Mucosa of descending colon (tissue), 3 donors: ENCODE results near the gene BMPR1A. TPM values are rescaled to one million over a fixed set of nuclear protein-coding genes. Genes with fewer than 3 reads are reported as not detected.

Source experiments
- ATAC-seq: fragments of 200-7000 bp; cut with Tn5 transposase; one replicate; pipeline ENCODE4 v1.9.1; 2020; ENCODE audit warnings: mild to moderate bottlenecking, moderate library complexity
- DNase-seq, 3 donors: peaks; one replicate each; pipeline ENCODE4 v3.0.0-alpha.2; 2020
- H3K36me3 ChIP-seq: fragments of 200-600 bp; one replicate; pipeline ENCODE4 v1.8.0; 2021; ENCODE audit warnings: low read depth, mild to moderate bottlenecking
- H3K4me1 ChIP-seq: fragments of 200-600 bp; one replicate; pipeline ENCODE4 v1.8.0; 2021; ENCODE audit warnings: low read depth, mild to moderate bottlenecking
- H3K4me3 ChIP-seq: fragments of 200-600 bp; one replicate; pipeline ENCODE4 v1.8.0; 2021; ENCODE audit warnings: mild to moderate bottlenecking
- H3K9me3 ChIP-seq: fragments of 200-600 bp; one replicate; pipeline ENCODE4 v1.8.0; 2021; ENCODE audit warnings: mild to moderate bottlenecking
- CTCF ChIP-seq: fragments of 200-600 bp; IDR thresholded peaks from one replicate; pipeline ENCODE4 v1.8.0; 2022; ENCODE audit warnings: antibody characterized with exemption, mild to moderate bottlenecking
- intact Hi-C, 2 donors: fragments of 100-400 bp; cut with DNase I in 1 of 2; cut with micrococcal nuclease in 1 of 2; formaldehyde crosslinking; loops; one replicate each; pipeline versions ENCODE4 v1.11.0 to v1.11.1; 2022; cut with DNase I, micrococcal nuclease
- total RNA-seq, 3 donors: library from RNA; stranded (reverse); fragmentation: NEBNext Ultra II Directional in 2 of 3; extraction: Animal tissue kit (Norgen Biotek cat#: 25700) in 2 of 3; gene quantifications; one replicate each; pipeline versions ENCODE4 v1.2.1 to v1.2.4, GENCODE V29; 2021 to 2023
- donor health status: DM: no; HTN: no; CAD: no; lungs with moderate emphysema.
- donor health status: DM: no; HTN: no; CAD: no.
- donor health status: DM: no; HTN: yes; CAD: no.

Gene BMPR1A
- total RNA-seq, 3 donors from 2014 or later = 44.4 to 126 (median 45.3) TPM

- no peak overlapping the region for H3K4me3 ChIP-seq
- H3K9me3 ChIP-seq = no peaks in the 10 kb centered on the region
- no peaks in the 10 kb centered on the region for H3K36me3 ChIP-seq
- H3K4me1 ChIP-seq = no peaks in the 10 kb centered on the region
- ATAC-seq = no peak
- no peak for TF ChIP-seq CTCF
- DNase-seq = no peak
- intact Hi-C loops = no loop called here
Observed at GRCh38 chr10:86837663-86838062, 81.2 kb downstream of the BMPR1A start.

- no peak overlapping the region for H3K4me3 ChIP-seq
- TF ChIP-seq CTCF = no peak
- H3K36me3 ChIP-seq = no peaks in the 10 kb centered on the region
- DNase-seq (no peak), ATAC-seq (no peak)
- intact Hi-C loops = no loop called here
- no peaks in the 10 kb centered on the region for H3K4me1 ChIP-seq
- no peaks in the 10 kb centered on the region for H3K9me3 ChIP-seq
Observed at GRCh38 chr10:86840498-86840897, 84.1 kb downstream of the BMPR1A start.

GRCh38 chr10:86846088-86846487 lies 89.7 kb downstream of the BMPR1A start:
- no peaks in the 10 kb centered on the region for H3K4me1 ChIP-seq
- no peak overlapping the region for H3K4me3 ChIP-seq
- no peak for TF ChIP-seq CTCF
- ATAC-seq (no peak), DNase-seq (no peak)
- no peaks in the 10 kb centered on the region for H3K9me3 ChIP-seq
- no peaks in the 10 kb centered on the region for H3K36me3 ChIP-seq
- intact Hi-C loops = no loop called here

- Histone ChIP-seq H3K4me1 (no peaks in the 10 kb centered on the region), H3K36me3 (no peaks in the 10 kb centered on the region), H3K9me3 (no peaks in the 10 kb centered on the region), H3K4me3 (no peak overlapping the region)
- ATAC-seq = no peak
- DNase-seq = no peak
- no peak for TF ChIP-seq CTCF
- intact Hi-C loops = no loop called here
Observed at GRCh38 chr10:86848747-86849146, 92.3 kb downstream of the BMPR1A start.

- no peak for TF ChIP-seq CTCF
- intact Hi-C loops = no loop called here
- ATAC-seq (peak; percentile 37), DNase-seq (no peak)
- H3K9me3 ChIP-seq = no peaks in the 10 kb centered on the region
- no peaks in the 10 kb centered on the region for H3K36me3 ChIP-seq
- no peaks in the 10 kb centered on the region for H3K4me1 ChIP-seq
- no peak overlapping the region for H3K4me3 ChIP-seq
Observed at GRCh38 chr10:86849181-86849894, 92.9 kb downstream of the BMPR1A start.

- no peak for ATAC-seq
- intact Hi-C loops = no loop called here
Observed at GRCh38 chr10:86850481-86850880, 94.1 kb downstream of the BMPR1A start.

More at GRCh38 chr10:86850481-86850880, 94.1 kb downstream of the BMPR1A start:
- no peaks in the 10 kb centered on the region for H3K36me3 ChIP-seq
- H3K4me1 ChIP-seq = no peaks in the 10 kb centered on the region
- no peaks in the 10 kb centered on the region for H3K9me3 ChIP-seq
- no peak for TF ChIP-seq CTCF
- DNase-seq = no peak
- no peak overlapping the region for H3K4me3 ChIP-seq
